Mammary microvascular endothelial cell (primary cell): Measurements from ENCODE around the gene TUBB4A. TPM values are rescaled to one million over a fixed set of nuclear protein-coding genes. Genes with fewer than 3 reads are reported as not detected.

Experiments used
- total RNA-seq: library from RNA; depleted of rRNA; stranded (reverse); fragments of >200 nt; gene quantifications from 2 replicates; pipeline ENCODE4 v1.2.3, GENCODE V29; 2015

TUBB4A gene
- total RNA-seq: not detected in 2 replicates

GRCh38 chr19:6501740-6502648 is at the start of gene TUBB4A:
TUBB4A (minus strand) TSS chr19:6502309; CDS start chr19:6502212, 97 bp downstream.

GRCh38 chr19:6530386-6531162 is 28.5 kb upstream of the TUBB4A start, which contains the start of gene TNFSF9:
TNFSF9 (plus strand) TSS chr19:6531026; CDS start chr19:6531037, 11 bp downstream.

DNA sequence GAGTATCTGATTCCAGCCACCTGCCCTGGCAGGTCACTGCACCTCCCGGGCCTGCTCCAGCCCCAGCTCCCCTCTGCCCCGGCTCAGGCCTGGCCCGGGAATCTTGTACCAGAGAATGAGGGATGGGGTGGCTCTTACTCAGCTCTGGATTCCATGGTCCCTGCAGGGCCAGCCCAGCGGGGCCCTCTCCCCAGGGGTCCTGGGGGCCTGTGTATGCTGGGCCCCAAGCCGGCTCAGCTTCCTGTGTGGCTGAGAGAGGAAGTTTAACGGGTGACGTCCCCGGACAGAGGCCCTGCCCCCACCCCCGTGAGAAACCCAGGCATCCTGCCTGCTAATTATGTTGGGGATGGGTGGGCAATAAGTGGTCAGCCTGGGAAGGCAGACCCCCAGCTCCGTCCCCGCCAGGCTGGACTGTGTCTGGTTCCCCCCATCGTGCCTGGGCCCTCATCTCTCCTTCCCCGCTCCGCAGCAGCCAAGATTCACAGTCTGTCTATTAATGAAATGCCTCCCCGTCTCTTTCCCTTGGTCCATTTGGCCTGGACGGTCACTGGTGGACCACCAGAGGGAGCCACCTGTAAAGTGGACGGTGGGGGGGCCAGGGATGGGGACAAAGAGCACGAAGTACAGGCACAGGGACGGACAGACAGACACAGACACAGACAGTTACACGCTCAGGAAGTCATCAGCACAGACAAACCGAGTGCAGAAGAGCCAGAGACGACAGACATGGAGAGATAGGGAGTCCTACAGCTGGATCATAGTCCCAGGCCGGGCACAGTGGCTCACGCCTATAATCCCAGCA is 20.4 kb downstream of the TUBB4A start, which contains the start of gene DENND1C:
Gene DENND1C (minus strand): TSS at position 247 of the 802 bp plus-strand sequence. CDS start 92 bp downstream, at position 155.

DNA sequence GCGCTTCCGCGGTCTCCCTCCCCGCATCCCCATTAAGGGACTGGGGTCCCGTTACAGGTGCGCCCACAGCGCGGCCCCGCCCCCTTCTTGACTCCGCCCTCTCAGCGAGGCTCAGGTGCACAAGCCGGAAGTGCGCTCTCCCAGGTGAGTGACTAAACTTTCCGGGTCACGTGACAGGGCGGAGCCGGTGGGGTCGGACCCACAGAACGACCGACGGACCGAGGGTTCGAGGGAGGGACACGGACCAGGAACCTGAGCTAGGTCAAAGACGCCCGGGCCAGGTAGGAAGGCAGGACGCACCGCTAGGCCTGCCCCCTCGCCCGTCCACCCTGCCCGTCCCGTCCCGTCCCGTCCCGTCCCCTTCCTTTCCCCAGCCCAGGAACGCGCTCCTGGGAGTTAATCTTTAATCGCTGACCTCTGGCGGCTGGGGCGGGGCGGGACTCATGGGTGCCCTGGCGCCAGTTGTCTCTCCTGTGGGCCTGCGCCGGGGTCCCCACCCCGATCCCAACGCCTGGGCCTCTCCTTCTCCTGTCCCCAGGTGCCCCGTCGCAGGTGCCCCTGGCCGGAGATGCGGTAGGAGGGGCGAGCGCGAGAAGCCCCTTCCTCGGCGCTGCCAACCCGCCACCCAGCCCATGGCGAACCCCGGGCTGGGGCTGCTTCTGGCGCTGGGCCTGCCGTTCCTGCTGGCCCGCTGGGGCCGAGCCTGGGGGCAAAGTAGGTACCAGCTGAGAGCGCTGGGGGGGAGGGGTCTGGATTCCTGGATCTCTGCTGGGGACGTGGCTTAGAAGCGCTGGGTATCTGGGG is 37.8 kb downstream of the TUBB4A start, which contains the start of gene CRB3:
Gene CRB3 (plus strand): TSS at position 202 of the 804 bp plus-strand sequence. CDS start 431 bp downstream, at position 633.

DNA sequence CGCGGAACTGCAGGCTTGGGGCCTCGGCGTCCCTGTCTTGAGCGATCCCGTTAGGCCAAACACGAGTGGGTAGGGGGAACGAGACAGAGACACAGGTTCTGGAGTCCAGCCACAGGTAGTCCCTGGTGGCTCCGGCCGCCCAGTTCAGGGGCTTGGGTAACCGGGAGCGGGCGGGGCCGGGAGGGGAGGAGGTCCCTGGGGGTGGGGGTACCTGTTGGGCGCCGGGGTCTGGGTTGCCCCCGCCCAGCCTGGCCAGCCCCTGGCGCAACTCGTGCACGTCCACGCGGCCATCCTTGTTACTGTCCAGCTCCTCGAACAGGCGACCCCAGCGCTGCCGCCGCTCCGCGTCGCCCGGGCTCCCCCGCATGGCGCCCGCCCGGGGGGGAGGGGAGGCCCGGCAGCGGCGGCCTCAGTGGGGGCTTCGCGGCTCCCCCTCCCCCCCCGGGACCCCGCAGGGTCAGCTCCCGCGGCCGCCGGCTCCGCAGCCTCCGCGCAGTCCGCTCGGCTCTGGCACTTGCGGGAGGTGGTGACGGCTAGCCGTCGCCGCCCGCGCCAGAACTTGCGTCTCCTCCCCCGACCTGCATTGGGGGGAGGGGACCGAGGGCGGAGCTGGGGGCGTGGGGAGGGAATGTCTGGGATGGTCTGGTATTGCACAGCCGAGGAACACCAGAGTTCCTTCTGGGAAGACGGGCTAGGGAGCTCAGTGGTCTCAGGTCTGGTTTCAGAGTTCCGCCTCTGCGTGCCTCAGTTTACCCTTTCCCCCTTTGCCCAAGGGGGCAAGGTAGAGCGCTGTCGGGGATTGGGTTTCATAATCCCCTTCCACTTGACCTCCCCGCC is 42.6 kb downstream of the TUBB4A start, which contains the start of gene SLC25A23:
Gene SLC25A23 (minus strand): TSS at position 531 of the 837 bp plus-strand sequence. CDS start 164 bp downstream, at position 367.

Other genes starting within 250 kb of the TUBB4A start
- 20.2 and 22.0 TPM in 2 replicates for gene MLLT1, start 222.3 kb downstream of the TUBB4A start, total RNA-seq
- not detected in 2 replicates for gene ACER1, start 168.7 kb downstream of the TUBB4A start, total RNA-seq
- gene CLPP, start 140.8 kb downstream of the TUBB4A start, total RNA-seq: 134 and 153 TPM in 2 replicates
- 23.7 and 27.7 TPM in 2 replicates for gene ALKBH7, start 129.5 kb downstream of the TUBB4A start, total RNA-seq
- 0.84 and 3.9 TPM in 2 replicates for gene PSPN, start 126.4 kb downstream of the TUBB4A start, total RNA-seq
- gene GTF2F1, start 109.1 kb downstream of the TUBB4A start, total RNA-seq: 35.0 and 39.8 TPM in 2 replicates
- 168 and 220 TPM in 2 replicates for gene KHSRP, start 77.5 kb downstream of the TUBB4A start, total RNA-seq
- gene SLC25A41, start 68.5 kb downstream of the TUBB4A start, total RNA-seq: not detected in 2 replicates
- gene SLC25A23, start 42.5 kb downstream of the TUBB4A start, total RNA-seq: 10.1 and 11.4 TPM in 2 replicates
- gene CRB3, start 38.0 kb downstream of the TUBB4A start, total RNA-seq: not detected in 2 replicates
- not detected in 2 replicates for gene DENND1C, start 20.5 kb downstream of the TUBB4A start, total RNA-seq
- 1.0 and 1.3 TPM in 2 replicates for gene TNFSF9, start 28.7 kb upstream of the TUBB4A start, total RNA-seq
- gene CD70, start 88.8 kb upstream of the TUBB4A start, total RNA-seq: 0.33 and 2.8 TPM in 2 replicates
- gene TNFSF14, start 167.9 kb upstream of the TUBB4A start, total RNA-seq: not detected in 2 replicates
- gene C3, start 218.3 kb upstream of the TUBB4A start, total RNA-seq: 1.1 and 2.3 TPM in 2 replicates
- 37.8 and 43.3 TPM in 2 replicates for gene GPR108, start 235.3 kb upstream of the TUBB4A start, total RNA-seq
- 54.2 and 57.1 TPM in 2 replicates for gene TRIP10, start 237.4 kb upstream of the TUBB4A start, total RNA-seq